Hepatocyte (in vitro differentiated cells): Measurements from ENCODE around the gene CDH4.

Source experiments
- CTCF ChIP-seq: fragments of 200-600 bp; sonication (generic); IDR thresholded peaks from 2 replicates; pipeline ENCODE4 v1.5.1; 2016; ENCODE audit warnings: antibody characterized with exemption, mild to moderate bottlenecking; ENCODE audit not compliant: poor library complexity
- EZH2 ChIP-seq: fragments of 200-600 bp; sonication (generic); IDR thresholded peaks from 2 replicates; pipeline ENCODE4 v1.6.1; 2016; ENCODE audit warnings: antibody characterized with exemption, mild to moderate bottlenecking, borderline replicate concordance

DNA sequence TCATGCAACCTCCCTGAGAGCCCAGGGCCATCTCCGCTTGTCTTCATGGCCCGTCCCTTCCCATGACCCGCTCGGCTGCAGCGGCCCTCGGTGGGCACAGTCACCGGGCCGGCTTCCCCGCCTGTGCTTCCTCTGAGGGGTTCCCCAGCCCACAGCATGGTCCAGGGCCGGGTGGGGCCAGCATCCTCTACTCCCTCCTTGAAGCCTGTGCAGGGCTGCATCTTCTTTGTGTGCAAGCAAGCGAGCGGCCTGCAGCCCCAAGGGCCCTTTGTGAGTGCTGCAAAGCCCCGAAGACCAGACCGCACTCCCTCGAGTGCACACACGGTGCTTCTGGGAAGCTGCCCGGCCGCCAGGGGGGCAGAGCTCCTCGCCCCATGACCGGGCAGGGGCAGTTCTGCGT lies 547.9 kb downstream of the CDH4 start:
- no peak for TF ChIP-seq CTCF
- no peak for TF ChIP-seq EZH2
